ENCODE measurements around the gene LMO7.

DNA sequence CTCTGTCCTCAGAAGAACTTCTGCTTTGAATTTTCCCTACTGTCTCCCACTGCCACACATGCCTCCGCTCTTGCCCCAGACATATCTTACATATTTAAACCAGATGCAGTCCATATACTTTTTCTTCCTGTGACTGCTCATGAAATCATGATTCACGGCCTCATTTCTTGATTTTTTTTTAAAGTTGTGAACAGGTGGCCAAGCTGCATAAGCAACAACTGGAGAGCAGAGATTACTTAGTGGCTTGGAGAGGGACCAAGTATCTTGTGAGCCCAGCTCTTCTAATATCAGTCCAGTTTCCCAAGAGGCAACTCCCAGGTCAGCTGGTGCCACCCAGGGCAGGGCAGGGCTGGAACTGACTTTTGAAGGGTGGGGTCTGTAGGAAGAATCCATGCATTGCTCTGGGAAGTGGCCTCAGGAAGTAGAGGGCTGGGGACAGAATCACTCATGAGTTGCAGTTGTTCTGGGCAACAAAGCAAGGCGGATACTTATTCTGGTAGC is 152.4 kb downstream of the LMO7 start:
- no peak for TF ChIP-seq EP300 (IDR thresholded peaks at IDR 0.05)
- peak in 1 of 3 donors; percentile 28 for TF ChIP-seq POLR2AphosphoS5 (IDR thresholded peaks at IDR 0.05)

All from stomach (tissue), 4 donors.